DMS 273 treated with DMSO at 0.1 percent for 48 hours (cell line): ENCODE measurements around the gene PHF13.

ENCODE experiments used
- DNase-seq: peaks from one replicate; lab custom pipeline; 2025; lab: John Stamatoyannopoulos, UW

The PHF13 gene

DNA sequence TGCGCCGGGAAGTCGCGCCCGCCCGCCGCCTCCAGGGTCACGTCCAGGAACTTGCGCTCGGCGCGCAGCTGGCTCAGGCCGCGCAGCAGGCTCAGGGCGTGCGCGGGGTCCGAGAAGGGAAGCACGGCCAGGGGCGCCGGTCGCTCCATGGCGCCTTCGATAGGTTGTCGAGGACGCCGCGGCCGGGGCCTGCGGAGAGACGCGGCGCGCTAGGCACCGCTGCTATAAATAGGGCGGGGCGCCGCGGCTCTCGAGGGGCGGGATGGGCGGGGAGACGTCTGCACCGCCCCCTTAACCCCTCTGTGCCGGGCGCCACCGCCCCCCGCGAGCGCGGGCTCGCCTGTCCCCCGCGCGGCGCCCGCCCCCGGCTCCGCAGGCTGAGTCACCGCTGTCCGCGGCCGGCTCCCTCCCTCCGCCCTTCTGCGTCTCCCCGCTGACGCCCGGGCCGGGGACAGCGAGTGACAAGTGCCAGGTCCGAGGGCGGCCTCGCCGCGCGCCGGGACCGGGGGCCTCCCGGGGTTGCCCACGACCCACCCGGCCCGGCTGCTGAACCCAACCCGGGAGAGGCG is 10.8 kb upstream of the PHF13 start, which contains the start of gene KLHL21:
TSS of gene KLHL21 (minus strand) at position 201 of the 569 bp plus-strand sequence. CDS start at position 149, 52 bp downstream.
- DNase-seq = no peak

DNA sequence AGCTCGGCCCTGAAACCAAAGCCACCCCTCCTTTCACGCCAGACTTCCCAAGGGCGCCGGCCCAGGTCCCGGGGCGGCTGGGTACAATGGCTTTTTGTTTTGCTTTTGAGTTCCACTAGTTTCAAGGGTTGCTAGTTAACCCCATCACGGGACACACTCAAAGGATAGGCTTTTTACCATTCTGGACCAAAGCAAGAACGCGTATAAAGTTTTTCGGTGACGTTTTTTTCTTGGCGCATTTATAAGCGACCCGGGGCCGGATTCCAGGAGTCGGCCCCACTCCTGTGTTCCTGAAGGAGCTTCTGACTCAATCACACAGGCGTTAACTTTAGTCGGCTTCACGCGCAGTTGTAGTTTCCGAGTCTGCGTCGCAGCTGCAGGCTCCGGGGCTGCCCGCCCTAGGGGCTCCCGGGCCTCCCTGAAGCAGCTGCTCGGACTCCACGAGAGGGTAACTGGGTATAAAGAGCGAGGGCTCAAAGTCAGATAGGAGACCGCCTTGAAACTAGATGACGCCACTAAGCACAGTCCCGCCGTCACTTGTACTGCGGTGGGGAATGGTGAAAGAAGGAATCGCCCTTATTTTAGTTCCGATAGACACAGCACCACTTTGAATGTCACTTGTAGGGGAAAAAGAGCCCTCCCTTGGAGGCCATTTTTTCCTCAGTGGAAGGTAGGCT is 10.2 kb upstream of the PHF13 start:
- no peak for DNase-seq

DNA sequence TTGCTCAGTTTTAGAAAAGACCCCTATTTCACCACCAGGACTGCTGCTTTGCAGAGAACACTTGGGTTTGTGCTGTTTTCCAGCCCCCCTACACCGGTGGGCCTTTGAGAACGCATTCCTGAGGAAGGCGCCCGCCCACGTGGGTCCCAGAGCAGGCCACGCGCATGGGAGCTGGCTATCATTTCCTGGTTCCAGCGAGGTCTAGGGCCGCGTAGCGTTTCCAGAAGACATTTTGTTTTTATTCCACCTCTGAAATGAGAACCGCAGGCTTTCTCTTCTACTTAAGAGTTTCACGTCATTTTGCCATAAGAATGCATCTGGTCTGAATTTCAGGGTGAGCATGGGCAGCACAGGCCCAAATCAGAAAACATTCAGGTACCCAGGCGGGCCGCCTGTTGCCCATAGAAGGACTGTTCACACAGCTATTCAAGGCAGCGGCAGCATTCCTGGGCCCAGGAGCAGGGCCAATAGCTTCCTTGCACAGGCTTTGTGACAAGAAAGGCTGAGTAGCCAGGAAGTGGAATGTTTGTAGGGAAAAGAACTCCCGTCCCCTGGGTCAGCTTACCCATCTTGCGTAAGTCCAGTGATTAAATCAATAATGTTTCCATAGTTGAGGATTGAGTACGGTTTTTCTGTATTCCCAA is 9.5 kb upstream of the PHF13 start:
- DNase-seq = no peak

GRCh38 chr1:6612641-6613360 is 730 bp upstream of the PHF13 start:
- peak; percentile 22 for DNase-seq

GRCh38 chr1:6614019-6614928 is 743 bp downstream of the PHF13 start:
- DNase-seq = no peak

DNA sequence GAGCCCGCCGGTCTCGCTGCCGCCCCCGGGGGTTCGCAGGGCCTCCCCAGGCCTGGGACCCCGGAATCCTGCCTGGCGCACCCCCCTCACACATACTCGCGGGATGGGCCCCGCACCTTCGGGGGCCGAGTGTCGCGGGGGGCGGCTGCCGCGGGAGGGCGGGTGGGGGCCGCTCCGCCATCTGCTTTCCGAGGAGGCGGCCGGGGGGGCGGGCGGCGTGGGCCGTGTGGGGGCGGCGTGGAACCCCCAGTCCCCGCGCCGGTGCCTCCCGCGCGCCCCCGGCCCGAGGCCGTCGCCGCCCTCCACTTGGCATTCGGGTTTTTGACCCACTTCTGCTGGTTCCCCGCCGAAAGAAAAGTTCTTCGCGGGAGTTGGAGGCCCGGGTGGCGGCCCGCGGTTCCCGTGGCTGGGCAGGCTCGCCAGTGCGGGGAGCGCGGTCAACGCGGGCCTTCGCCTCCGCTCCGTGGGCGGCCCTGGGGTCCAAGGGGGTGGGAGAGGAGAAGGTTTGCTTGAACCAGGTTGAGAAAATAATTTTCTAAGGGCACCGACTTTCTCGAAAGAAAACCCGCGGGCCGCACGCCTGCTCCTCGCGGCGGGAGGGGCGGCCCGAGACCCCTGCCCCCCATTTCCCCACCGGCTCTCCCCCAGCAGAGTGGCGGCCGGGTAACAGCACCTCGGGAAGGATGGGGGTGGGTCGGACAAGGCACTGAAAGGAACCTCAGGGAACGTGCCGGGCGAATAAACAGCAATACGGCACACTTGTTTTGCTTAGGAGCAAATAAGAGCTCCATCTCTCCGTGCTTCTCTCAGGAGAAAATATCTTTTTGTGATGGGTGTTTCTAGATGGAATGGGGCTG is 1.6 kb downstream of the PHF13 start:
- DNase-seq = no peak

- DNase-seq = no peak
Measured at GRCh38 chr1:6619045-6619444, 5.5 kb downstream of the PHF13 start.

GRCh38 chr1:6621429-6622391 is 8.2 kb downstream of the PHF13 start:
- no peak for DNase-seq

GRCh38 chr1:6622396-6623152 is 9.0 kb downstream of the PHF13 start:
- DNase-seq = no peak

GRCh38 chr1:6623269-6623965 is 9.9 kb downstream of the PHF13 start:
- DNase-seq = no peak

GRCh38 chr1:6624710-6625583 is 11.4 kb downstream of the PHF13 start, which contains the start of gene THAP3:
TSS of gene THAP3 (plus strand) at chr1:6624868. CDS start at chr1:6625219, 351 bp downstream.
- DNase-seq = peak; percentile 53

- DNase-seq = no peak
Measured at GRCh38 chr1:6625584-6626149, 12.1 kb downstream of the PHF13 start.

GRCh38 chr1:6627031-6627430 is 13.5 kb downstream of the PHF13 start:
- DNase-seq = no peak

DNA sequence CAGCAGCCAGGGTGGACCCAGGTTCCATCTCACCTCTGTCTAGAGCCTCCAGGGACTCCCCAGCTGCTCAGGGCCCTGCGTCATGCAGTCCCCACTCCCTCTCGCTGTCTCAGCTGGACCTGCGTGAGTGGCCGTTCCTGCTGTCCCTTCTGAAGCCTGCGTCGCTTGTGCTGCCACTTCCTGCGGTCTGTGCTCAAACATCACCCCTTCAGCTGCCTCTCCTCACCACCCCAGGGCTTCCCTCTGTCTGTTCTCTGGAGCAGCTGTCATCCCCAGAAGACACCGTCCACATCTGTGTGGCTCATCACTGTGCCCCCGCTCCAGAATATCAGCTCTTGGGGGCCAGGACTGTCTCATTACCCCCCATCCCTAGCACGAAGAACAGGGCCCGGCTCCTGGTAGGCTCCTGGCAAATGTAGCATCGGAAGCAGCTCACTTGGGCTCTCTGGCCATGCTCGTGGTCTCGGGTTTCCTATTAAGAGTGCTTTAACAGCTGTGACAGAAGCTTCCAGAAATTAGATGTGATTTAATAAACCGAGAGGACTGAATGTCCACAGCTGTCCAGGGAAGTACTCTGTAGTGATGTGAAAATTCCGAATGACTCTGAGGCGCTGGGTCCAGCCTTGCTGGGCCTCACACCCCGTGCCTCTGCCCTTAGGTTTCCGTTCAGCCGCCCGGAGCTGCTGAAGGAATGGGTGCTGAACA is 14.5 kb downstream of the PHF13 start:
- no peak for DNase-seq

GRCh38 chr1:6628971-6629479 is 15.5 kb downstream of the PHF13 start:
- DNase-seq = no peak

DNA sequence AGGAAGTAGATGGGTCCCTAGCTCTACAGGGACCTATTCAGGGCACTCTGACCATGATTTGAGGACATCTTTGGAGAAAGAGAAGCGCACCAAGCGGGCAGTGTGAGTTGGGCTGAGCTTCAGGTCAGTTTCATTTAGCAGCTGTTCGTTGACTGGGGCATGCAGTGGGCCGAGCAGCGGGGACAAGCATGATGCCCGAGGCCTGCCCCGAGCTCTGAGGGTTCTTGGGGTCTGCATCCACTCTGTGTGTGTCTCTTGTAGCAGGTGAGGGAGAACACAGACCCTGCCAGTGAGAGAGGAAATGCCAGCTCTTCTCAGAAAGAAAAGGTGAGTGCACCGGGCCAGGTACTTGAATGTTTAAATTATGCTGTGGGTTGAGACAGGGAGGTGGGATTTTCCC is 16.5 kb downstream of the PHF13 start:
- DNase-seq = no peak
